Frontal cortex (tissue), 4 donors: Measurements from ENCODE around the gene ANKRD13D. TPM values are rescaled to one million over a fixed set of nuclear protein-coding genes. Genes with fewer than 3 reads are reported as not detected.
A peak's percentile ranks its signal among the peaks of the same experiment; 100 is the strongest.
"Not testable (repeated sequence)": the region's sequence is repeated elsewhere in the genome, so short reads cannot be mapped to it uniquely, and the experiment has no call there.

Experiments
- DNase-seq, 2 donors: peaks; one replicate each; pipeline ENCODE4 v3.0.0; 2012; ENCODE audit warnings: low spot score in 2 of 2
- FAIRE-seq: peaks from 2 replicates; lab custom pipeline; 2012; peaks lifted over from hg19 to GRCh38; lab: Jason Lieb, UNC
- total RNA-seq: library from RNA; depleted of rRNA; stranded (reverse); fragments of >200 nt; gene quantifications from one replicate; pipeline ENCODE4 v1.2.3, GENCODE V29; 2014
- donor health status: control.
- donor health status: control.
- donor health status: control.

Gene ANKRD13D
- 55.8 TPM for total RNA-seq

DNA sequence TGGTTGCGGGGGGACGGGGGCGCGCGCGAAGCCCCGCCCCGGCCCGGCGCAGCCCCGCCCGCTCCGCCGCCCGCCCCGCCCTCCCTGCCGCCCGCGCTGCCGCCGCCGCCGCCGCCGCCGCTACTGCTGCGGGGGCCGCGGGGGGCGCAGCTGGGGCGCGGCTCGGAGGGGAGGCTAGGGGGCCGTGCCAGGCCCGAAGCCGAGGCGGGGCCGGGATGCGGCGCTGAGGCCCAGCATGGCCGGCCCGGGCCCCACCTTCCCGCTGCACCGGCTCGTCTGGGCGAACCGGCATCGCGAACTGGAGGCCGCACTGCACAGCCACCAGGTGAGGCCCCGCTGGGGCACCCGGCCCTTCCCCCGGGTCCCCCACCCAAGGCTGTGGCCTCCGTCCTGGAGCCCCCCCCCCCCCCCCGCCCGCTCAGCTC lies at the start of gene ANKRD13D:
Gene ANKRD13D (plus strand): TSS at position 78 of the 425 bp plus-strand sequence. CDS start 158 bp downstream, at position 236.
- FAIRE-seq (no peak), DNase-seq (peak; percentile 93 to 95)

DNA sequence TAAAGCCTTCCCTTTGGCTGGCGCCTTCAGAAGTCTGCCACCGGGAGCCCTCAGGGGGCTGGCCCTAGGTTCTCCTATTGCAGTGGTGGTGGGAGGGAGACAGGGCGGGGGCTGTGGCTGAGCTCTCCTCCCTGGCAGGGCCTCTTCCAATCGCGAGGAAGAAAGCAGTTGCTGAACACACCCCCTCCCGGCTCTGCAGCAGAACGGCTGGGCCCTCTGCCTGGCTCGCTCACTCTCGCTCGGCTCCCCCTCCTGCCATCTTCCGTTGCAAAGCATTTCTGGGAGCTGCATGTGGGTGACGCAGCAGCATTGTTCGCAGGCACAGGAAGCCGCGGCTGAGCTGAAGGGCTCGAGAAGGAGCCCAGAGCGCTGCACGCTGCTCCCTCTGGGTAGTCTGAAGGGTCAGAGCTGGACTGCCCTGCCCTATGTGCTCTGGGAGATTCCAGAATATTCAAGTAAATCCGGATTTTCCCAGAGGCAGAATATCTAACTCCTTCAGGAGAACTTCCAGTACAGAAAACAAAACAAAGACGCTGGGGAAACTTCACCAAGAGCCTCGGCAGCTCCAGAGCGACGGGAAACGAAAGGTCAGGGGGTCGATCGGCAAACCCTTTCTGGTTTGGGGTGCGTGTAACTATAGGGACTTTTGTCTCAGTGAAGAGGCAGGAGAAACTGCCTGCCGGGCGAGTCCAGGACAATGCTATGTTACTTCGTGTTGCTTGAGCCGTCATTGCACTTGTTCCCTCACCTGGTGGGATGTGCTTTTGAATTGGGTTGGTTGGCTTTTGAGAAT lies 49.1 kb upstream of the ANKRD13D start:
- DNase-seq (peak; percentile 75 to 81), FAIRE-seq (no peak)

DNA sequence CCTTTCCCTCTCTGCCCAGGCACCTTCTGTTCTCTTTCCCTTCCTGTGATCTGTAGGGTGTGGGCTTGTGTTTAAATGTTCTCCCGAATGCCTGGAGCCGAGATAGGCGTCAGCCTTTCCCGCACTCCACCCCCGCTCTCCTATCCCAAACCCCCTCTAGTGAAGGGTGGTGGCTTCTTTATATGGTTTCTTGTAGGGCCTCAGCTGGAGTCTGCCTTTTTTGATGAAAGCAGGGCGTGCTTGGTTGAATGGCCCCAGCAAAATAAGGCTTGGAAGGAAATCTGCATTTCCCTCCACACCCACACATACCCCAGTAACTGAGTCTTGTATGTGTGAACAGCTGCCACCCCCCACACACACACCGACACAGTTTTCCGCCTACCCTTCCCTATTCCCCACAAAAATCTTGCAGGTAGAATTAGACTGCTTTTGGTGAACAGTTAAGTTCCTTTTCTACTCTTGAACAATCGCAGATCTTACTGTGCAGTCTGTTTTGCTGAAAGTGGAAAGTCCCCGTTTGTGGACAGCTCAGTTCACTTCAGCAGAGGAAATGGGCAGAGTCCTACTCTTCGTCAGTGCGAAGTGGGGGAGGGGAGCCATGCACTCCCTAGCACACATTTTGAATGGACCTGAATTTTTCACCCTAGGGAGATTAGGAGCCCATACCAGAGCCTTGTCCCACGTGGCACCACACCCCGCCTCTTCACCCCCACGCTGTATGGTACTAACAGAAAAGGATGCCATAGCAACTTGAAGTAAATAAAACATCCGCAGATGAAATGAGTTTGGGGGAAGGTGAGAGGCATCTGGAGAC lies 48.3 kb upstream of the ANKRD13D start:
- no peak for DNase-seq
- FAIRE-seq: no peak

DNA sequence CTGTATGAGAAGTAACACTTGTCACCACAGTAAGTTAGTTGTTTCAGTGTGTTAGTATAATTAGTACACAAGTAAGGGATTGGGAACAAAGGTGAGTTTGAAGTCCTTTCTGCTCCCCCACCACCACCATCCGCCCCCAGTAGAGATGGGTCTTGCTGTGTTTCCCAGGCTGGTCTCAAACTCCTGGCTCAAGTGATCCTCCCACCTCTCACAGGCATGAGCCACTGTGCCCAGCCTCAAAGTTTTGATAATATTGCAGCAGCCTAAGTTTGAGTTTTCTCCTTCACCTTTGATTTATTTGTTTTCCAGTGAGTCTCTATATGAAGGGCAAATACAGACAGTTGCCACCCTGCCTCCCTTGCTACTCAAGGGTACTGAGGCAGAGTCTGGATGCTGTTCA lies 46.6 kb upstream of the ANKRD13D start:
- FAIRE-seq (no peak), DNase-seq (no peak)

DNA sequence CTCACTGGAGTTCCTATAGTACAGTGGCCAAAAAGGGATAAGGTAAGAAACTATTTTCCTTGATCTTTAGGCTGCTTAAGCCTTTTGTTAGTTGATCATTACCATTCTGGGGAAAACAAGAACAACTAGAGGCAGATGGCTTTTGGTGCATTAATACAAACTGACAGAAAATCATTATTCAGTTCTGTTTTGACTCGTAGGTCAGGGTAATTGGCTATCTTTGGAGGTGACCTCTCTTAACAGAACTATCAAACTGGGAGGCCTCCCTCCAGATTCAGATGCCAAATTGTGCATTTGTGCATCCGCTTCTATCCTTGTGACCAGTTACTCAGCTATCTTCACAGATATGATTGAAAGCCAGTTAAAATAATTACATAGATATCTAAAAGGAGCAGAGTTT lies 46.1 kb upstream of the ANKRD13D start:
- FAIRE-seq (no peak), DNase-seq (no peak)

DNA sequence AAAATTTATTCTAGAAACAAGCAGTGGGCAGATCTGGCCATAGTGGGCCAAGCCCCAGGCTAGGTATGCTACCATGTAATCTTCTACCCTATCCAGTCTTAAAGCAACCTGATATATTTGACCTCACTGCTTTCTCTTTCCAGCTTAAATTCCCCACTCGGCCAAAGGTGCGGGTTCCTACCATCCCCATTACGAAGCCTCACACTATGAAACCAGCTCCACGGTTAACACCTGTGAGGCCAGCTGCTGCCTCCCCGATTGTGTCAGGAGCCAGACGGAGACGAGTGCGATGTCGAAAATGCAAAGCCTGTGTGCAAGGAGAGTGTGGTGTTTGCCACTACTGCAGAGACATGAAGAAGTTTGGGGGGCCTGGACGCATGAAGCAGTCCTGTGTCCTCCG lies 44.1 kb upstream of the ANKRD13D start:
- no peak for FAIRE-seq
- DNase-seq: no peak

DNA sequence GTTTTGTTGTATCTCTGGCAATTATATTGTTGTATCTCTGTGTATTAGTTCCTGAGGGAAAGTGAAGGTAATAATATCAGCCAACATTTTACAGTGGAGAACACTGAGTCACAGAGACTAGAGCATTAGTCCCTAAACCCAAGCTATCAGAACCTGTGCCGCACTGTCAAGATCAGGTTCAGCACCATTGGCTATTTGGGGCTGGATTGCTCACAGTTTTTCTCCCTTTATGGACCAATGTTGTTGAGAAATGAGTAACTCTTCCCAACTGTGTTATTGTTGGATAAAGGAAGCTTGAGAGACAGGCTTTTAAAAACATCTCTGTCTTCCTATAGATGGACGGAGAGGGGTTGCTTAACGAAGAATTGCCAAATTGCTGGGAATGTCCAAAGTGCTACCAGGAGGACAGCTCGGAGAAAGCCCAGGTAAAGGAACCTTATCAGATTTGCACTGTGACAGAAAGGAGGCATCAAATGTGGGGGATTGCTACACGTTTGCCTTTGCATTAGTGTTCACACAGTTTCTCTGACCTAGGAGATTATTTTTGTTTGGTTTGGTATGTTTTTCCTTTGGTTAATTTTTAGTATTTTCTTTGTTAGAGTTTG lies 41.1 kb upstream of the ANKRD13D start:
- DNase-seq (no peak), FAIRE-seq (no peak)

DNA sequence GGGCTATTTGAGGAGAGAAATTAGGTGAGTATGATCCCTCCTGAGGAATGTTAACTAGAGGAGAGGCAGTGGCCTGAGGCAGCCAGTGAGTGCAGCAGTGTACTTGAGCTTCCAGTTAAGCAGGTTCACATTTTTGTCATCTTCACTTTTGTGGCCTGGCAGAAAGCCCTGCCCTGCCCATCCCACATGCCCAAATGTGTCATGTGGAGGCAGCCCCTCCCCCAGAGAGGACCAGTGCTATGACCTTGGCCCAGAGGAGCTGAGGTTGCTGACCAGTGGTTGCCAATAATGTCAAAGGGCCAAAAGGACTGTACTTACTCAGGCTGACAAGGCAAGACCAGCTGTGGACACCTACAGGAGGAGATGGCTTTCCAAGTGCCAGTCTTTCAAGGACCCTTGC lies 40.5 kb upstream of the ANKRD13D start:
- no peak for FAIRE-seq
- no peak for DNase-seq

DNA sequence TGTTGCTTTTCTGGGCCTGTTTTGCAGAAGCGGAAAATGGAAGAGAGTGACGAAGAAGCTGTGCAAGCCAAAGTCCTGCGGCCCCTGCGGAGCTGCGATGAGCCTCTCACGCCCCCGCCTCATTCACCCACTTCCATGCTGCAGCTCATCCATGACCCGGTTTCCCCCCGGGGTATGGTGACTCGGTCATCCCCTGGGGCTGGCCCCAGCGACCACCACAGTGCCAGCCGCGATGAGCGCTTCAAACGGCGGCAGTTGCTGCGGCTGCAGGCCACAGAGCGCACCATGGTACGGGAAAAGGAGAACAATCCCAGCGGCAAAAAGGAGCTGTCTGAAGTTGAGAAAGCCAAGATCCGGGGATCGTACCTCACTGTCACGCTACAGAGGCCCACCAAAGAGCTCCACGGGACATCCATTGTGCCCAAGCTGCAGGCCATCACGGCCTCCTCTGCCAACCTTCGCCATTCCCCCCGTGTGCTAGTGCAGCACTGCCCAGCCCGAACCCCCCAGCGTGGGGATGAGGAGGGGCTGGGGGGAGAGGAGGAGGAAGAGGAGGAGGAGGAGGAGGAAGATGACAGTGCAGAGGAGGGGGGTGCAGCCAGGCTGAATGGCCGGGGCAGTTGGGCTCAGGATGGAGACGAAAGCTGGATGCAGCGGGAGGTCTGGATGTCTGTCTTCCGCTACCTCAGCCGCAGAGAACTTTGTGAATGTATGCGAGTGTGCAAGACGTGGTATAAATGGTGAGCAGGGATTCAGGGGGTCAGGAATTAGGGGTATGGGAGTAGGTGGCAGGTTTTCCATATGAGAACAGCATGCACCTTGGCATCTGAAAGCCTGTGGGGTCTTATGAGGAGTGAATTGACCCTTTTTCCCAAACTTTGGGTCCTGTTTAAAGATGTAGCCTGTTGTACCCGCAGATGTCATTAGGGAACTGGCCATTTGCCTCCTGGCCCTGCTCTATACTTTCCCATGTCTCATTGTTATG lies 38.8 kb upstream of the ANKRD13D start:
- DNase-seq: no peak
- no peak for FAIRE-seq

DNA sequence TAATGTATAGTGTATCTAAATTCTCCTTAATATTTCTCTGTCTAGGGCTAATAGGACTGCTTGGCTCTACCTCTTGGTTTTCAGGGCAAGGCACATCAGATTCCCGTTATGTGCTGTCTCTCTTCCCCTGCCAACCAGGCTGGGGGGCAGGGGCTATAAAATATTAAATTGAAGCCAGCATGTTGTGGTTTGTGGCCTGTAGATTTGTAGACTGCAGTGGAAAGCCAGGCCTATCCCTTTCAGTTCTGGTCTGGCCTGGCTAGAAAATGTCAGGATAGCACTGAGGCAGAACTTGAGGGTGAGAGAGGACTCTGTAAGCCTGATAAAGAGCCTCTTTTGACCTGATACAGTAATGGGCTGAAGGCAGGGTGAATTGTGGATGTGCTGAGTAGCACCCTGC lies 37.3 kb upstream of the ANKRD13D start:
- no peak for DNase-seq
- no peak for FAIRE-seq

DNA sequence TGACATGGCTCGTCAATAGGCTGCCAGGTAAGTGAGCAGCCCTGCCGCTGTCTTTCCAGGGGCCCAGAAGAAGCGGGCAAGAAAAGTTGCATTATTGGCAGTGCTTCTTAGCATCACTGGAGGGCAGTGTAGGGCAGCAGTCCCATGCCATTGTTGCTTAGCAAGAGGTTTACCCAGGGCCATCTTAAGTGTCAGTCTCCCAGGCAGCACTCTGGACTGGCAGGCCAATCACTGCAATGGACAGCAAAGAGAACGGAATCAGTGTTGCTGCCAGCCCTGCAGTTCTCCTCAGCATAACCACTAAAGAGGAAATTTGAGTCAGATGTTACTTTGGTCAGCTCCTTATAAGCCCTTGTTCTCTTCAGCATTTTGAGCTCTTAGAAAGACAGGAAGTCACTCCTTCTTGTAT lies 36.3 kb upstream of the ANKRD13D start:
- FAIRE-seq (no peak), DNase-seq (no peak)

DNA sequence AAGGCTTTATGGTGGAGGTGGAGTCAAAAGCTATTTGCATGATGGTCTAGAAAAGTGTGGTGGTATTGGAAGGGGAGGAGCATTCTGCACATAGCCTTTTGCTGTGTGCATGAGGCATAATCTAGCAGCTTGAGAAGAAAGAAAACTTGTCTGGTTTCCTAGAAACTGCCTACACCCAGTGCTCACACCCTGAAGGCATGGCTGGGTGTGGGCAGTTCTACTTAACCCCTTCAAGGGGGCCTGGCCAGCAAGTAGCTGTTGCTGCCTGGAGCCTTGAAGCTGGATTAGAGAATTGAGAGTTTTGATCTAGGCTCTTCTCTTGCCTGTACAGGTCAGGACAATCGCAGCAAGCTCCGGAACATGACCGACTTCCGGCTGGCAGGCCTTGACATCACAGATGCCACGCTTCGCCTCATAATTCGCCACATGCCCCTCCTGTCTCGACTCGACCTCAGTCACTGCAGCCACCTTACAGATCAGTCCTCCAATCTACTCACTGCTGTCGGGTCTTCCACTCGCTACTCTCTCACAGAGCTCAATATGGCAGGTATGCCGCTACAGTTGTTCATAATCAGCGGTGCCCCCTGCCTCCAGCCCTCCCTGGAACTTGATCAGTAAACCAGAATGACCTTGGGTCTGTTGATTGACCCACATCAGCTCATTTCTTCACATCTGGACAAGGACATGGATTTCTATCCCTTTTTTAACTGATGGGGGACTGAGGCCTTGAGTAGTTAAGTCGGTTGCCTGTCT lies 35.1 kb upstream of the ANKRD13D start:
- FAIRE-seq (no peak), DNase-seq (no peak)

DNA sequence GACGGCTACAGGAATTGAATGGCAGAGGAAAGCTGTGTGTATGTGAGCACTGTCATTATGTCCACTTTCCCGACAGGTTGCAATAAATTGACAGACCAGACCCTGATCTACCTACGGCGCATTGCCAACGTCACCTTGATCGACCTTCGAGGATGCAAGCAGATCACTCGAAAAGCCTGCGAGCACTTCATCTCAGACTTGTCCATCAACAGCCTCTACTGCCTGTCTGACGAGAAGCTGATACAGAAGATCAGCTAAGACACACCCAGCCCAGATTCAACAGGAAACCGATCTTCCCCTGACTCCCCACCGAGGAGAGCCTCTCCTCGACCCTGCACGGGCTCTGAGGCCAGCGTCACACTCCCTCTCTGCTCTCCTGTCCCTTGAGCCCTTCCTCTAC lies 34.3 kb upstream of the ANKRD13D start:
- FAIRE-seq (no peak), DNase-seq (no peak)

DNA sequence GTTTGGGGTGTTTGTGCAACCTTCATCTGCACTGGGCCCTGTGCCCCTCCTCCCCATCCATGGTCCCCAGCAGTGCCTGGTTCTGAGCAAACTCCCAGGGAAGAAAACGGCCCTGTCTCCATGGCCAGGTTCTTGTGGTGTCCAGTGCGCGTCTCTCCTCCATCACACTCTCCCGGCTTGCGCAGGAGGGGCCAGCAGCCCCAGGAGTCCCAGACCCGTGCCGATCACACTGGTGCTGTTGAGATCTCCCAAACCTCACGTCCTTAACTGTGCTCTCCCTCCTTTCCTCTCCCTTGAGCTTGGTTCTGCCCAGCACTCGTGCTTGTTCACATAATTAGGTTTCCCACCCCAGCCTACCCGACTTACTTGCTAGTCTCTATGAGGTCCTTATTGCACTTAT lies 33.8 kb upstream of the ANKRD13D start:
- no peak for DNase-seq
- FAIRE-seq: no peak

DNA sequence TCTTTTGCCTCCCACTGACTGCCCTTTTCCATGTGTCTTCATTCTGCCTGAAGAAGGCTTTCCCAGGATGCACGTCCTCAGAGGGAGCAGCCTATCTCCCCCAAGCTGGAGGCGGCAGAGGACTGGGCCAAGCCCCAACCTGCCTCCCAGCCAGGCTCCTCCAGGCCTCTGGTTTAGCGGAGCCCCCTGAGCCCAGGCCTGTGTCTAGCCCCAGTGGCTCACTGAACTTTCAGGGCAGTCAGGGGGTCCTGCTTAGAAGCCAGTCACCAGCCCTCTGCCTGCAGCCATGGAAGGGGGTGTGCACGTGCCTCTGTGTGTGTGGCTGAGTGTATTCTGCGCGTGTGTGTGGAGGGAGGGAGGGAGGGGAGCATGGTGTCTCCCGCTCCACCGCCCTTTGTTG lies 33.2 kb upstream of the ANKRD13D start:
- FAIRE-seq (no peak), DNase-seq (no peak)

DNA sequence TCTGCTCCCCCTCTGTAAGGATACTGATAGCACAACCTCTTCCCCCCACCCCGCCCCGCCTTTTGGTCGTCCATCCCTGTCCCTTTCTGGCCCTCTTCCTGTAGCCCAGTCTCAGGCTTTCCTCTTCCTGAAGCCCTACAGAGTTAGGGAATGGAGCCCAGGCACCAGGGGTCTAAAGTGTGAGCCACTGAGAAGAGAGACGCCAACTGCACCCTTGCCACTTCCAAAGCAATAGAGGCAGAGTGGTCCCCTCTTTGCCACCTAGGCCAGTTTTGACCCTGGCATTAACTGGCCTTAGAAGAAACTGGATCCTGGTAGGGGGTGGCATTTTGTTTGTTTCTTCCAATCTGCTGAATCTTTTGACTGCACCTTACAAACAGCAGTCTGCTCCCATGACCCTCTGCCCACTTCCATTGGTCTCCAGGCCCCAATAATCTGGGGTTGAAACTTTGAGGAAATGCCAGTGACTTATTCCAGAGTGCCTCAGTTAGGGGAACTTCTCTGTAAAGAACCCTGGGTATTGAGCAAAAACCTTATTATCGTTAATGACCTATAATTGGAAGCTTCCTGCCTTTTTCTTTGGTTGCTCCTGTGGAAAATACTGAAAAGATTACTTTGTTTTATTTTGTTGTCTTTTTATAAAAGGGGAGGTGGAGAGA lies 32.5 kb upstream of the ANKRD13D start:
- DNase-seq (no peak), FAIRE-seq (no peak)

DNA sequence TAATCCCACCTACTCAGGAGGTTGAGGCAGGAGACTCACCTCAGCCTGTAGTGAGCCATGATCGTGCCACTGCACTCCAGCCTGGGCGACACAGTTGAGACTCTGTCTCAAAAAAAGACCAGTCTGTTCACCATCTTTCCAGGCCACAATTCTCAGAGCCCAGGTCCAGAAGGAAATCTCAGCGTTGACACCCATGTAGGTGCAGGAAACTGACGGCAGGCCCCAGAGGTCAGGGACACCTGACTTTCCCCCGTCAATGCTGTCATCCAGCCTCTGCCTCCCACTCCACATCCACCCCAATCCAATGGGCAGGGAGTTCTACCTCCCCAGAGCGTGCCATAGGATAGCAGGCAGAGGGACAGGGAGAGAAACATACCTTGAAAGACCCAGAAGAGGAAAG lies 28.7 kb upstream of the ANKRD13D start:
- DNase-seq (no peak), FAIRE-seq (no peak)

DNA sequence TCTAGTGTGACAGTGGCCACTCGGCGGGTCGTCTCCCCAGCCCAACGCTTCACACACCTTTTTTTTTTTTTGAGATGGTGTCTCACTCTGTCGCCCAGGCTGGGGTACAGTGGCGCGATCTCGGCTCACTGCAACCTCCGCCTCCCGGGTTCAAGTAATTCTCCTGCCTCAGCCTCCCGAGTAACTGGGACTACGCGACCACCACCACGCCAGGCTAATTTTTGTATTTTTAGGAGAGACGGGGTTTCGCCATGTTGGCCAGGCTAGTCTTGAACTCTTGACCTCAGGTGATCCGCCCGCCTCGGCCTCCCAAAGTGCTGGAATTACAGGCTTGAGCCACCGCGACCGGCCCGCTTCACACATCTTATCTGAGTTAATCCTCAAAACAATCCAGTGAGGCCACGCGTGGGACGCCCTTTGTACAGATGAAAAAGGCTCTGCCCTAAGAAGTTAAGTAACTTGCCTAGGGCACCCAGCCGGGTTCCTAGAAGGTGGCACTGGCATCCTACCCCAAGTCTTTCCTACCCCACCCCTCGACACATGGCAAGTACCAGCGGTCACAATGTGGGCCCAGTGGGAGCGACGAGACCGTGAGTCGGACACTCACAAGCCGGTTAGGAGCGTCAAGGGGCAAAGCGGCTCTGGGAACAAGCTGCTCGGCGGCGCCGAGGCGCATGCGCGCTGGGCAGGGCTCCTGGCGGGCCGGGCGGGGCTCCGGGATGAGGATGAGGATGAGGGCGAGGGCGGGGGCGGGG lies 28.0 kb upstream of the ANKRD13D start:
- FAIRE-seq: not testable (repeated sequence)
- DNase-seq: peak; percentile 68 to 76
